GM23338 (cell line): ENCODE results near the gene TBRG4. TPM values are rescaled to one million over a fixed set of nuclear protein-coding genes. Genes with fewer than 3 reads are reported as not detected.

ENCODE experiments used
- ATAC-seq: fragments of 200-7000 bp; cut with Tn5 transposase; 3 replicates; pipeline ENCODE4 v1.9.1; 2020
- DNase-seq: peaks from one replicate; pipeline ENCODE4 v3.0.0-alpha.2; 2015; ENCODE audit warnings: low spot score
- H2AFZ ChIP-seq: fragments of 200-600 bp; sonication (generic); 2 replicates; pipeline ENCODE4 v1.8.0; 2016; ENCODE audit warnings: antibody characterized with exemption, mild to moderate bottlenecking, moderate library complexity
- H3F3A ChIP-seq: fragments of 200-600 bp; sonication (generic); replicated peaks from 2 replicates; pipeline ENCODE4 v1.8.0; 2017; ENCODE audit warnings: antibody characterized with exemption, mixed run types, low read depth
- H3K27ac ChIP-seq: fragments of 200-600 bp; sonication (generic); 2 replicates; pipeline ENCODE4 v1.6.1; 2016; ENCODE audit warnings: low read depth
- H3K27me3 ChIP-seq: fragments of 200-600 bp; sonication (generic); 2 replicates; pipeline ENCODE4 v1.8.0; 2016; ENCODE audit warnings: mild to moderate bottlenecking, mixed run types, moderate library complexity; ENCODE audit not compliant: insufficient read depth
- H3K36me3 ChIP-seq: fragments of 200-600 bp; sonication (generic); 2 replicates; pipeline ENCODE4 v1.8.0; 2016; ENCODE audit warnings: mild to moderate bottlenecking; ENCODE audit not compliant: insufficient read depth
- H3K4me1 ChIP-seq: fragments of 200-600 bp; sonication (generic); 2 replicates; pipeline ENCODE4 v1.8.0; 2016; ENCODE audit warnings: mild to moderate bottlenecking, moderate library complexity; ENCODE audit not compliant: insufficient read depth
- H3K4me2 ChIP-seq: fragments of 200-600 bp; sonication (generic); 2 replicates; pipeline ENCODE4 v1.7.1; 2017; ENCODE audit warnings: mixed run types
- H3K4me3 ChIP-seq: fragments of 200-600 bp; sonication (generic); 2 replicates; pipeline ENCODE4 v1.6.1; 2016; ENCODE audit warnings: mixed run types
- H3K79me2 ChIP-seq: fragments of 200-600 bp; sonication (generic); replicated peaks from 2 replicates; pipeline ENCODE4 v1.8.0; 2017; ENCODE audit warnings: mild to moderate bottlenecking; ENCODE audit not compliant: insufficient read depth
- H3K9me2 ChIP-seq: fragments of 200-600 bp; sonication (generic); 2 replicates; pipeline ENCODE4 v1.8.0; 2017; ENCODE audit not compliant: insufficient read depth
- H4K20me1 ChIP-seq: fragments of 200-600 bp; sonication (generic); replicated peaks from 2 replicates; pipeline ENCODE4 v1.8.0; 2017; ENCODE audit warnings: mild to moderate bottlenecking; ENCODE audit not compliant: insufficient read depth
- H3K27ac Mint-ChIP-seq: 2 replicates; pipeline ENCODE4 v1.8.0; 2020; ENCODE audit warnings: inconsistent platforms, mild to moderate bottlenecking, moderate library complexity, mixed read lengths
- H3K27me3 Mint-ChIP-seq: 3 replicates; pipeline ENCODE4 v1.8.0; 2022; ENCODE audit warnings: low read depth, mild to moderate bottlenecking, moderate library complexity, mixed read lengths, inconsistent platforms; ENCODE audit not compliant: insufficient read depth, poor library complexity
- H3K36me3 Mint-ChIP-seq: 3 replicates; pipeline ENCODE4 v1.8.0; 2021; ENCODE audit warnings: low read depth, mild to moderate bottlenecking, inconsistent platforms, moderate library complexity, mixed read lengths
- H3K4me1 Mint-ChIP-seq: 3 replicates; pipeline ENCODE4 v1.8.0; 2020; ENCODE audit warnings: mild to moderate bottlenecking, inconsistent platforms, mixed read lengths
- H3K4me3 Mint-ChIP-seq: 3 replicates; pipeline ENCODE4 v1.8.0; 2021; ENCODE audit warnings: moderate library complexity, mild to moderate bottlenecking, inconsistent platforms, mixed read lengths
- H3K9me3 Mint-ChIP-seq: 3 replicates; pipeline ENCODE4 v1.8.0; 2020; ENCODE audit warnings: moderate library complexity, mild to moderate bottlenecking, inconsistent platforms, mixed read lengths
- CREB1 ChIP-seq: fragments of 250-450 bp; sonication (Bioruptor Pico); IDR thresholded peaks from 2 replicates; pipeline ENCODE4 v1.5.0; 2020; ENCODE audit warnings: low read depth, mild to moderate bottlenecking, moderate library complexity
- CTCF ChIP-seq, 2 experiments: fragments of 200-600 bp in 1 of 2; sonication (generic) in 1 of 2; conservative IDR thresholded peaks; 2 replicates each; pipeline versions ENCODE4 v1.5.1 to v1.6.1; 2016 to 2017; ENCODE audit warnings: antibody characterized with exemption in 2 of 2, low read depth in 2 of 2, mild to moderate bottlenecking in 2 of 2, moderate library complexity in 1 of 2
- ETS1 ChIP-seq: IDR thresholded peaks from 2 replicates; pipeline ENCODE4 v1.6.1; 2016; ENCODE audit warnings: antibody characterized with exemption
- EZH2 ChIP-seq: fragments of 200-600 bp; sonication (generic); IDR thresholded peaks from one replicate; pipeline ENCODE4 v1.8.0; 2017; ENCODE audit warnings: antibody characterized with exemption, mild to moderate bottlenecking, low read depth; ENCODE audit not compliant: unreplicated experiment
- EZH2phosphoT487 ChIP-seq: fragments of 200-600 bp; sonication (generic); IDR thresholded peaks from one replicate; pipeline ENCODE4 v1.8.1; 2018; ENCODE audit warnings: antibody characterized with exemption; ENCODE audit not compliant: unreplicated experiment
- JUNB ChIP-seq: IDR thresholded peaks from one replicate; pipeline ENCODE4 v1.6.1; 2016; ENCODE audit warnings: antibody characterized with exemption; ENCODE audit not compliant: unreplicated experiment
- NANOG ChIP-seq: IDR thresholded peaks from 2 replicates; pipeline ENCODE4 v1.6.1; 2016; ENCODE audit warnings: antibody characterized with exemption, borderline replicate concordance
- POLR2AphosphoS5 ChIP-seq: IDR thresholded peaks from 2 replicates; pipeline ENCODE4 v1.6.1; 2016; ENCODE audit warnings: antibody characterized with exemption, low read depth
- REST ChIP-seq: IDR thresholded peaks from one replicate; pipeline ENCODE4 v1.6.1; 2018; ENCODE audit warnings: antibody characterized with exemption; ENCODE audit not compliant: unreplicated experiment
- STAT1 ChIP-seq: IDR thresholded peaks from one replicate; pipeline ENCODE4 v1.6.1; 2016; ENCODE audit warnings: antibody characterized with exemption; ENCODE audit not compliant: unreplicated experiment
- ZNF114 ChIP-seq: fragments of 250-450 bp; sonication (Bioruptor Pico); IDR thresholded peaks from 2 replicates; pipeline ENCODE4 v1.5.0; 2020; ENCODE audit warnings: mild to moderate bottlenecking, moderate library complexity
- ZNF331 ChIP-seq: fragments of 250-450 bp; sonication (Bioruptor Pico); IDR thresholded peaks from 2 replicates; pipeline ENCODE4 v1.5.0; 2020; ENCODE audit warnings: low read depth, mild to moderate bottlenecking, moderate library complexity
- ZNF462 ChIP-seq: fragments of 250-450 bp; sonication (Bioruptor Pico); IDR thresholded peaks from 2 replicates; pipeline ENCODE4 v1.5.0; 2020; ENCODE audit warnings: mild to moderate bottlenecking, moderate library complexity
- polyA plus RNA-seq: library from polyadenylated mRNA; unstranded; fragments of >200 nt; fragmentation: Nextera tagmentation; extraction: Ambion mirVana; gene quantifications from 2 replicates; pipeline ENCODE4 v1.2.1, GENCODE V29; 2016
- total RNA-seq: library from RNA; depleted of rRNA; stranded (reverse); fragments of >200 nt; shearing (Covaris generic); gene quantifications from 2 replicates; pipeline ENCODE4 v1.2.3, GENCODE V29; 2014

Gene TBRG4
- total and polyA plus RNA-seq, 2 experiments from 2014 or later, result 72.5 to 162 TPM

GRCh38 chr7:45150199-45150598 lies 38.7 kb upstream of the TBRG4 start:
- Mint-ChIP-seq H3K9me3 (no peaks in the 10 kb centered on the region), H3K36me3 (no peaks in the 10 kb centered on the region), H3K27me3 (peaks cover 4% of the 10 kb centered on the region), H3K27ac (no peak overlapping the region), H3K4me3 (no peak overlapping the region), H3K4me1 (peaks cover 5% of the 10 kb centered on the region; the same call in 2 of the 3 replicates)
- Histone ChIP-seq H3F3A (no peaks in the 10 kb centered on the region), H3K4me1 (0 out of 2 replicates have a peak, but pooled peaks cover 3% of the 10 kb centered on the region), H3K9me2 (no peaks in the 10 kb centered on the region), H3K36me3 (no peaks in the 10 kb centered on the region), H4K20me1 (no peaks in the 10 kb centered on the region), H3K79me2 (no peaks in the 10 kb centered on the region), H3K4me3 (no peak overlapping the region), H2AFZ (no peak overlapping the region; the same call in 1 of the 2 replicates), H3K27me3 (no peaks in the 10 kb centered on the region), H3K27ac (no peak overlapping the region), H3K4me2 (no peak overlapping the region)
- DNase-seq (no peak), ATAC-seq (no peak)
- TF ChIP-seq POLR2AphosphoS5 (no peak), CREB1 (CRISPR knock-in tag) (no peak), ZNF331 (CRISPR knock-in tag) (no peak), NANOG (no peak), ZNF114 (CRISPR knock-in tag) (no peak), JUNB (no peak), EZH2 (no peak), STAT1 (no peak), ETS1 (no peak), EZH2phosphoT487 (no peak), ZNF462 (no peak), CTCF (conservative IDR thresholded peaks at IDR 0.05; ENCODE audit: low read depth in 2 of 2) (no peak), REST (no peak)
